ENCODE results near the gene SSBP3.

- TF ChIP-seq, protein P1, sequence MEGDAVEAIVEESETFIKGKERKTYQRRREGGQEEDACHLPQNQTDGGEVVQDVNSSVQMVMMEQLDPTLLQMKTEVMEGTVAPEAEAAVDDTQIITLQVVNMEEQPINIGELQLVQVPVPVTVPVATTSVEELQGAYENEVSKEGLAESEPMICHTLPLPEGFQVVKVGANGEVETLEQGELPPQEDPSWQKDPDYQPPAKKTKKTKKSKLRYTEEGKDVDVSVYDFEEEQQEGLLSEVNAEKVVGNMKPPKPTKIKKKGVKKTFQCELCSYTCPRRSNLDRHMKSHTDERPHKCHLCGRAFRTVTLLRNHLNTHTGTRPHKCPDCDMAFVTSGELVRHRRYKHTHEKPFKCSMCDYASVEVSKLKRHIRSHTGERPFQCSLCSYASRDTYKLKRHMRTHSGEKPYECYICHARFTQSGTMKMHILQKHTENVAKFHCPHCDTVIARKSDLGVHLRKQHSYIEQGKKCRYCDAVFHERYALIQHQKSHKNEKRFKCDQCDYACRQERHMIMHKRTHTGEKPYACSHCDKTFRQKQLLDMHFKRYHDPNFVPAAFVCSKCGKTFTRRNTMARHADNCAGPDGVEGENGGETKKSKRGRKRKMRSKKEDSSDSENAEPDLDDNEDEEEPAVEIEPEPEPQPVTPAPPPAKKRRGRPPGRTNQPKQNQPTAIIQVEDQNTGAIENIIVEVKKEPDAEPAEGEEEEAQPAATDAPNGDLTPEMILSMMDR (IDR thresholded peaks at IDR 0.05; ENCODE audit: low read depth, low read length): no peak
- TF ChIP-seq EZH2phosphoT487 (IDR thresholded peaks at IDR 0.05; ENCODE audit: low read depth): no peak
These were observed 29.0 kb downstream of the SSBP3 start for GRCh38 chr1:54377040-54377691.
